ENCODE data around the gene SEC16B. TPM values are rescaled to one million over a fixed set of nuclear protein-coding genes. Genes with fewer than 3 reads are reported as not detected.

Gene SEC16B
- total RNA-seq, 1 donor from 2014 or later: 5.7 TPM

GRCh38 chr1:177964336-177964735 is 5.5 kb downstream of the SEC16B start:
- peaks cover 30 to 48% (median 46%) of the 10 kb centered on the region in 3 donors for H3K36me3 ChIP-seq (ENCODE audit: control insufficient read depth in 3 of 3, insufficient read depth in 3 of 3, low read length in 3 of 3)

GRCh38 chr1:177960939-177961622 is 8.8 kb downstream of the SEC16B start:
- Histone ChIP-seq H3K9me3 (ENCODE audit: control insufficient read depth in 3 of 3, low read length in 3 of 3) (no peaks in the 10 kb centered on the region), H3K36me3 (ENCODE audit: control insufficient read depth in 3 of 3, insufficient read depth in 3 of 3, low read length in 3 of 3) (peaks cover 22 to 51% (median 30%) of the 10 kb centered on the region in 3 donors), H3K4me1 (ENCODE audit: control insufficient read depth in 3 of 3, insufficient read depth in 3 of 3, low read length in 3 of 3) (no peaks in the 10 kb centered on the region)

More at GRCh38 chr1:177964336-177964735, 5.5 kb downstream of the SEC16B start:
- Histone ChIP-seq H3K9me3 (ENCODE audit: control insufficient read depth in 3 of 3, low read length in 3 of 3) (no peaks in the 10 kb centered on the region), H3K27ac (ENCODE audit: low read depth, low read length) (no peak overlapping the region), H3K9ac (ENCODE audit: low read depth in 1 of 3, low read length in 3 of 3) (no peak overlapping the region), H3K27me3 (ENCODE audit: control insufficient read depth in 3 of 3, insufficient read depth in 3 of 3, low read length in 3 of 3) (no peaks in the 10 kb centered on the region), H3K4me3 (ENCODE audit: low read length in 3 of 3) (no peak overlapping the region), H3K4me1 (ENCODE audit: control insufficient read depth in 3 of 3, insufficient read depth in 3 of 3, low read length in 3 of 3) (peaks cover 2 to 8% (median 3%) of the 10 kb centered on the region in 3 donors)

GRCh38 chr1:177959811-177960515 is 9.9 kb downstream of the SEC16B start:
- Histone ChIP-seq H3K4me1 (ENCODE audit: control insufficient read depth in 3 of 3, insufficient read depth in 3 of 3, low read length in 3 of 3) (no peaks in the 10 kb centered on the region), H3K9me3 (ENCODE audit: control insufficient read depth in 3 of 3, low read length in 3 of 3) (no peaks in the 10 kb centered on the region), H3K36me3 (ENCODE audit: control insufficient read depth in 3 of 3, insufficient read depth in 3 of 3, low read length in 3 of 3) (peaks cover 19 to 44% (median 23%) of the 10 kb centered on the region in 3 donors), H3K27me3 (ENCODE audit: control insufficient read depth in 3 of 3, insufficient read depth in 3 of 3, low read length in 3 of 3) (no peaks in the 10 kb centered on the region), H3K27ac (ENCODE audit: low read depth, low read length) (no peak overlapping the region), H3K9ac (ENCODE audit: low read depth in 1 of 3, low read length in 3 of 3) (no peak overlapping the region), H3K4me3 (ENCODE audit: low read length in 3 of 3) (no peak overlapping the region)

More at GRCh38 chr1:177960939-177961622, 8.8 kb downstream of the SEC16B start:
- no peaks in the 10 kb centered on the region for H3K27me3 ChIP-seq (ENCODE audit: control insufficient read depth in 3 of 3, insufficient read depth in 3 of 3, low read length in 3 of 3)
- no peak overlapping the region for H3K27ac ChIP-seq (ENCODE audit: low read depth, low read length)
- H3K4me3 ChIP-seq (ENCODE audit: low read length in 3 of 3): no peak overlapping the region
- H3K9ac ChIP-seq (ENCODE audit: low read depth in 1 of 3, low read length in 3 of 3): no peak overlapping the region

DNA sequence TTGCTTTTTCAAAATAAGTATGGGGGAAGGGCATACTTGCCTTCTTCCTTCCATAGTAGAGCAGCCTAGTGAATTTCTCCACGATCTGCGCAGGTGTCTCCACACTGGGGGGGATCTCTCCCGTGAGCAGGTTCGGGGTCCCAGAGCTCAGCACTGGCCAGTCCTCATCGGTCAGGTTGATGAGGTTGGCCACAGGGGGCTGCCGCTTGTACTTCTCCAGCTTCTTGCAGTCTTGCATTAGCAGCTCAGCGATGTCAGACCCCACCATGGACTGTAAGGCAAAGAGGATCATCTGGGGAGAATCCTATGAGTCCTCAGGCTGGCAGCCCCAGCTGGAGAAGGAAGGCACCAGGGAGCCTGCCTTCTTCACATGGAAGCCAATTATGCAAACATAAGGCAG is 11.8 kb downstream of the SEC16B start:
- H3K27me3 ChIP-seq (ENCODE audit: control insufficient read depth in 3 of 3, insufficient read depth in 3 of 3, low read length in 3 of 3): no peaks in the 10 kb centered on the region
- H3K4me3 ChIP-seq (ENCODE audit: low read length in 3 of 3): no peak overlapping the region
- H3K4me1 ChIP-seq (ENCODE audit: control insufficient read depth in 3 of 3, insufficient read depth in 3 of 3, low read length in 3 of 3): no peaks in the 10 kb centered on the region
- peaks cover 13 to 43% (median 19%) of the 10 kb centered on the region in 3 donors for H3K36me3 ChIP-seq (ENCODE audit: control insufficient read depth in 3 of 3, insufficient read depth in 3 of 3, low read length in 3 of 3)
- H3K9ac ChIP-seq (ENCODE audit: low read depth in 1 of 3, low read length in 3 of 3): no peak overlapping the region
- no peak overlapping the region for H3K27ac ChIP-seq (ENCODE audit: low read depth, low read length)
- H3K9me3 ChIP-seq (ENCODE audit: control insufficient read depth in 3 of 3, low read length in 3 of 3): no peaks in the 10 kb centered on the region

- Histone ChIP-seq H3K9me3 (ENCODE audit: control insufficient read depth in 3 of 3, low read length in 3 of 3) (no peaks in the 10 kb centered on the region), H3K36me3 (ENCODE audit: control insufficient read depth in 3 of 3, insufficient read depth in 3 of 3, low read length in 3 of 3) (peaks cover 6 to 40% (median 11%) of the 10 kb centered on the region in 3 donors), H3K9ac (ENCODE audit: low read depth in 1 of 3, low read length in 3 of 3) (no peak overlapping the region)
These were observed 15.8 kb downstream of the SEC16B start for GRCh38 chr1:177954076-177954475.

DNA sequence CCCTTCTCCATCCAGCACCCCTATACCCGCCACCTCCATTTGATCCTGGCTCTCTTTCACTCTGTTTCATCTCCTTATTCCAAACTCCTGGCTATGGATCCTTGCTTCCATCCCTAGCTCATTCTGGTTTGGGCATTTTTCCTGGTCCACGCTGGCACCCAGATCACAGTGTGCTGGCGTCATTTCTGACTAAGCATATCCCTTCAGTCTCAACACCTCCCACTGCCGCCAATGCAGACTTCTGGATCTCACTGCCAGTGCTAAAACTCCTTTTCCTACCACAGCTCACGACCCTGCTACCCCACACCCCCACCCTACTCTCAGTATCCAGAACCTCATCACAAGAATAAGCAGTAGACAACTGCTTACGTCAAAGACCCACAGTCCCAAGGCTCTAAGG is 16.3 kb downstream of the SEC16B start:
- Histone ChIP-seq H3K27me3 (ENCODE audit: control insufficient read depth in 3 of 3, insufficient read depth in 3 of 3, low read length in 3 of 3) (no peaks in the 10 kb centered on the region), H3K9ac (ENCODE audit: low read depth in 1 of 3, low read length in 3 of 3) (no peak overlapping the region), H3K9me3 (ENCODE audit: control insufficient read depth in 3 of 3, low read length in 3 of 3) (no peaks in the 10 kb centered on the region), H3K36me3 (ENCODE audit: control insufficient read depth in 3 of 3, insufficient read depth in 3 of 3, low read length in 3 of 3) (peaks cover 6 to 38% (median 11%) of the 10 kb centered on the region in 3 donors), H3K4me1 (ENCODE audit: control insufficient read depth in 3 of 3, insufficient read depth in 3 of 3, low read length in 3 of 3) (no peaks in the 10 kb centered on the region), H3K4me3 (ENCODE audit: low read length in 3 of 3) (no peak overlapping the region), H3K27ac (ENCODE audit: low read depth, low read length) (no peak overlapping the region)

More at GRCh38 chr1:177954076-177954475, 15.8 kb downstream of the SEC16B start:
- Histone ChIP-seq H3K4me1 (ENCODE audit: control insufficient read depth in 3 of 3, insufficient read depth in 3 of 3, low read length in 3 of 3) (no peaks in the 10 kb centered on the region), H3K27ac (ENCODE audit: low read depth, low read length) (no peak overlapping the region), H3K27me3 (ENCODE audit: control insufficient read depth in 3 of 3, insufficient read depth in 3 of 3, low read length in 3 of 3) (no peaks in the 10 kb centered on the region), H3K4me3 (ENCODE audit: low read length in 3 of 3) (no peak overlapping the region)

DNA sequence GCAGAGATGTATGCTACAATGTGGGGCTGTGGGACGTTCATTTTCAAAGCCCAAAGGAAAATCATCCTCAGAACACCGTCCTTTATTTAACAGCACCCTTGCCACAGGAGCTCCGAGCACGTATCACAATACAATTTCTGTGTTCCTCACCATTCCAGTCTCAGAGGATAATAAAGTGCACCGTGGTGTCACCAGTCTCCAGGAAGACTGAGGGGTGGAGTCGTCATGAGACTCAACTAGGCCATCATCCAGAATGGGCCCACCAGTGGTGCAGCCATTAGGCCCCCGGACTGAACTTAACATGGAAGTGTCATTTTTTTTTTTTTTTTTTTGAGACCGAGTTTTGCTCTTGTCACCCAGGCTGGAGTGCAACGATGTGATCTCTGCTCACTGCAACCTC is 17.2 kb downstream of the SEC16B start:
- H3K27ac ChIP-seq (ENCODE audit: low read depth, low read length): no peak overlapping the region
- no peak overlapping the region for H3K9ac ChIP-seq (ENCODE audit: low read depth in 1 of 3, low read length in 3 of 3)
- H3K36me3 ChIP-seq (ENCODE audit: control insufficient read depth in 3 of 3, insufficient read depth in 3 of 3, low read length in 3 of 3): peaks cover 6 to 31% (median 11%) of the 10 kb centered on the region in 3 donors
- no peak overlapping the region for H3K4me3 ChIP-seq (ENCODE audit: low read length in 3 of 3)
- no peaks in the 10 kb centered on the region for H3K4me1 ChIP-seq (ENCODE audit: control insufficient read depth in 3 of 3, insufficient read depth in 3 of 3, low read length in 3 of 3)
- no peaks in the 10 kb centered on the region for H3K9me3 ChIP-seq (ENCODE audit: control insufficient read depth in 3 of 3, low read length in 3 of 3)
- H3K27me3 ChIP-seq (ENCODE audit: control insufficient read depth in 3 of 3, insufficient read depth in 3 of 3, low read length in 3 of 3): no peaks in the 10 kb centered on the region

- Histone ChIP-seq H3K27ac (ENCODE audit: low read depth, low read length) (no peak overlapping the region), H3K4me3 (ENCODE audit: low read length in 3 of 3) (no peak overlapping the region), H3K36me3 (ENCODE audit: control insufficient read depth in 3 of 3, insufficient read depth in 3 of 3, low read length in 3 of 3) (peaks cover 6 to 33% (median 13%) of the 10 kb centered on the region in 3 donors), H3K9ac (ENCODE audit: low read depth in 1 of 3, low read length in 3 of 3) (no peak overlapping the region), H3K9me3 (ENCODE audit: control insufficient read depth in 3 of 3, low read length in 3 of 3) (no peaks in the 10 kb centered on the region), H3K27me3 (ENCODE audit: control insufficient read depth in 3 of 3, insufficient read depth in 3 of 3, low read length in 3 of 3) (no peaks in the 10 kb centered on the region), H3K4me1 (ENCODE audit: control insufficient read depth in 3 of 3, insufficient read depth in 3 of 3, low read length in 3 of 3) (no peaks in the 10 kb centered on the region)
These were observed 17.6 kb downstream of the SEC16B start for GRCh38 chr1:177952249-177952648.

- Histone ChIP-seq H3K36me3 (ENCODE audit: control insufficient read depth in 3 of 3, insufficient read depth in 3 of 3, low read length in 3 of 3) (peaks cover 6 to 40% (median 26%) of the 10 kb centered on the region in 3 donors), H3K9me3 (ENCODE audit: control insufficient read depth in 3 of 3, low read length in 3 of 3) (no peaks in the 10 kb centered on the region), H3K27ac (ENCODE audit: low read depth, low read length) (no peak overlapping the region), H3K9ac (ENCODE audit: low read depth in 1 of 3, low read length in 3 of 3) (no peak overlapping the region), H3K4me3 (ENCODE audit: low read length in 3 of 3) (no peak overlapping the region), H3K27me3 (ENCODE audit: control insufficient read depth in 3 of 3, insufficient read depth in 3 of 3, low read length in 3 of 3) (no peaks in the 10 kb centered on the region), H3K4me1 (ENCODE audit: control insufficient read depth in 3 of 3, insufficient read depth in 3 of 3, low read length in 3 of 3) (no peaks in the 10 kb centered on the region)
These were observed 19.4 kb downstream of the SEC16B start for GRCh38 chr1:177950506-177950905.

DNA sequence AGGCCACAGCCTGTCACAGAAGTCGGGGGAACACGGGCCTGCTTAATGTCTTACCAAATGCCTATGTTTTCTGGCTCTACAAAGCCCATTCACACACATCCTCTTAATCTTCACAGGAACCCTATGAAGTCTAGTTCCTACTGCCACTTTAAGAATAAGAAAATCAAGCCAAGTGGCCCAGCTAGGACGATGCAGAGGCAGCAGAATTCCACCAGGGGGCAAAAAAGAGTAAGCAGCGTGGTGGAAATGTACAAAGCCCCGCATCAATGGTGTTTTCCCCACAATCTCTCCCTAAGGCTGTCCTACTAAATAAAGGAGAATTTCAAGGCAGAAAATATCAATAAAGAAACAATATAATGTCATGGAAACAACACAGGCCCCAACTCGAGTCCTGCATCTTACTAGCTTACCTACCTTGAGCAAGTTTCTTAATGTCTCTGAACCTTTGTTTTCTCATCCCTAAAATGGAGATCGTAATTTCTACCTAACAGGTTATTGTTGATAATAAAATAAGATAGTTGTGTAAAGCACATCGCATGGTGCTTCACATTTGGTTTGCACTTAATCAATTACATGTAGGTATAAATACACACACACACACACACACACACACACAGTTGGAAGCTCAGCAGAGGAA is 21.4 kb downstream of the SEC16B start:
- Histone ChIP-seq H3K27ac (ENCODE audit: low read depth, low read length) (no peak overlapping the region), H3K36me3 (ENCODE audit: control insufficient read depth in 3 of 3, insufficient read depth in 3 of 3, low read length in 3 of 3) (peaks cover 7 to 45% (median 28%) of the 10 kb centered on the region in 3 donors), H3K9me3 (ENCODE audit: control insufficient read depth in 3 of 3, low read length in 3 of 3) (no peaks in the 10 kb centered on the region), H3K4me1 (ENCODE audit: control insufficient read depth in 3 of 3, insufficient read depth in 3 of 3, low read length in 3 of 3) (no peaks in the 10 kb centered on the region), H3K27me3 (ENCODE audit: control insufficient read depth in 3 of 3, insufficient read depth in 3 of 3, low read length in 3 of 3) (no peaks in the 10 kb centered on the region), H3K4me3 (ENCODE audit: low read length in 3 of 3) (no peak overlapping the region), H3K9ac (ENCODE audit: low read depth in 1 of 3, low read length in 3 of 3) (no peak overlapping the region)
